A172 (cell line): ENCODE measurements around the gene GRB2. TPM values are rescaled to one million over a fixed set of nuclear protein-coding genes. Genes with fewer than 3 reads are reported as not detected.

Experiments
- DNase-seq: peaks from one replicate; pipeline ENCODE4 v3.0.0-alpha.2; 2015; ENCODE audit warnings: low spot score
- total RNA-seq: library from RNA; depleted of rRNA; stranded (reverse); fragments of >200 nt; shearing (Covaris generic); gene quantifications from 2 replicates; pipeline ENCODE4 v1.2.3, GENCODE V29; 2014

The GRB2 gene
- total RNA-seq, 1 experiment from 2014 or later: 123 TPM

- no peak for DNase-seq
These were observed 9.0 kb upstream of the GRB2 start for GRCh38 chr17:75414488-75414887.

GRCh38 chr17:75412455-75413317 is 7.2 kb upstream of the GRB2 start:
- peak; percentile 58 for DNase-seq

- DNase-seq: no peak
These were observed 6.0 kb upstream of the GRB2 start for GRCh38 chr17:75411328-75412067.

- no peak for DNase-seq
These were observed 4.7 kb upstream of the GRB2 start for GRCh38 chr17:75410141-75410540.

- no peak for DNase-seq
These were observed 2.3 kb upstream of the GRB2 start for GRCh38 chr17:75407655-75408352.

GRCh38 chr17:75406222-75406615 is 741 bp upstream of the GRB2 start:
- peak; percentile 22 for DNase-seq

GRCh38 chr17:75404731-75405364 is 630 bp downstream of the GRB2 start:
- DNase-seq: peak; percentile 30

- peak; percentile 80 for DNase-seq
These were observed 1.2 kb downstream of the GRB2 start for GRCh38 chr17:75404223-75404730.

- no peak for DNase-seq
These were observed 2.3 kb downstream of the GRB2 start for GRCh38 chr17:75403131-75403530.

- no peak for DNase-seq
These were observed 3.5 kb downstream of the GRB2 start for GRCh38 chr17:75402026-75402425.

GRCh38 chr17:75400326-75400939 is 5.0 kb downstream of the GRB2 start:
- DNase-seq: no peak

GRCh38 chr17:75398279-75398678 is 7.2 kb downstream of the GRB2 start:
- DNase-seq: no peak

- DNase-seq: no peak
These were observed 8.3 kb downstream of the GRB2 start for GRCh38 chr17:75397217-75397616.

GRCh38 chr17:75396796-75397195 is 8.7 kb downstream of the GRB2 start:
- no peak for DNase-seq

GRCh38 chr17:75396025-75396424 is 9.5 kb downstream of the GRB2 start:
- DNase-seq: no peak

GRCh38 chr17:75394332-75394918 is 11.1 kb downstream of the GRB2 start:
- no peak for DNase-seq

GRCh38 chr17:75393523-75394331 is 11.8 kb downstream of the GRB2 start:
- peak; percentile 98 for DNase-seq

- DNase-seq: no peak
These were observed 12.9 kb downstream of the GRB2 start for GRCh38 chr17:75392559-75392958.

GRCh38 chr17:75390982-75391381 is 14.5 kb downstream of the GRB2 start:
- DNase-seq: no peak

- DNase-seq: no peak
These were observed 16.9 kb downstream of the GRB2 start for GRCh38 chr17:75388476-75389030.
